NCI-H1436 (cell line): ENCODE results near the gene HLA-DRB5.
"Not testable (repeated sequence)": the region's sequence is repeated elsewhere in the genome, so short reads cannot be mapped to it uniquely, and the experiment has no call there.

Experiments used
- DNase-seq: peaks from one replicate; lab custom pipeline; 2025; lab: John Stamatoyannopoulos, UW

HLA-DRB5 gene

DNA sequence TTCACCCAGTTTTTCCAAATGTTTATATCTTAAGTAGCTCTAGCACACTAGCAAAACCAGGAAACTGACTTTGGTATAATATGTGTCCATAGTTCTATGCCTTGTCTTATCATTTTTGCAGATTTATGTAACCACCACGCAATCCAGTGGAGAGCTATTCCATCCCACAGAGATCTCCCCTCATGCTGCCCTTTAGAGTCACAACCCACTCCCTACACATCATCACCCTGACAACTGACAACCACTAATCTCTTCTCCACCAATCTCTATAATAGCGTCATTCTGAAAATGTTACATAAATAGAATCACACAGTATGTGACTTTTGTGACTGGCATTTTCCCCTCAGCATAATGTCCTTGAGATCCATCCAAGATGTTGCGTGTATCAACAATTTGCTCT, 29.1 kb downstream of the HLA-DRB5 start:
- no peak for DNase-seq

DNA sequence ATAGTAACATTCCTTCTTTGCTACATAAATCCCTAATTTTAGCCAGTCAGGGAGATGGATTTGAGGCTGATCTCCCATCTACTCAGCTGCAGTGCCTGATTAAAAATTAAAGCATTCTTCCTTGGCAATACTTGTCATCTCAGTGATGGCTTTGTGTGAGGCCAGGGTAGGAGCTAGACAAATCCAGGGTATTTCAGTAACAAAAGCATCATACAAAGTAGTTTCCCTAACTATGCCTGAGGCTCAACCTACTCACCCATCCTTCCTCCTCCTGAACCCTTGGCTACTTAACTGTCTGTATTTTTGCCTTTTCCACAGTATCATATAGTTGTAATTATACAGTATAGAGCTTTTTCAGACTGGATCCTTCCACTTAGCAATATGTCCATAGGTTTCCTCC, 37.7 kb downstream of the HLA-DRB5 start:
- no peak for DNase-seq

DNA sequence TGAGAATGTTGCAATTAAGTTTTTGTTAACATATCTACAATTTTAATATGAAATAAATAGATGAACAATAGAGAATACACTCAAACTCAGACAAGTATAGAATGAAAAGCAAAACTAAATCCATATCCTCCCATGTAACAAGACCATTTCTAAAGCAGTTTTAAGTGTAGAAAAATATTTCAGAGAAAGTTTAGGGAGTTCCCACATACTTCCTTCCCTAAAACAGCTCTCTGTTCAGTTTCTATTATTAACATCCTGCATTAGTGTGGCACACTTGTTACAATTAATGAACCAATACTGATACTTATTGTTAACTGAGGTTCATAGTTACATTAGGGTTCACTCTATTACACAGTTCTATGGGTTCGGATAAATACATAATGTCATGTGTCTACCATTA, 38.4 kb downstream of the HLA-DRB5 start:
- DNase-seq: no peak

DNA sequence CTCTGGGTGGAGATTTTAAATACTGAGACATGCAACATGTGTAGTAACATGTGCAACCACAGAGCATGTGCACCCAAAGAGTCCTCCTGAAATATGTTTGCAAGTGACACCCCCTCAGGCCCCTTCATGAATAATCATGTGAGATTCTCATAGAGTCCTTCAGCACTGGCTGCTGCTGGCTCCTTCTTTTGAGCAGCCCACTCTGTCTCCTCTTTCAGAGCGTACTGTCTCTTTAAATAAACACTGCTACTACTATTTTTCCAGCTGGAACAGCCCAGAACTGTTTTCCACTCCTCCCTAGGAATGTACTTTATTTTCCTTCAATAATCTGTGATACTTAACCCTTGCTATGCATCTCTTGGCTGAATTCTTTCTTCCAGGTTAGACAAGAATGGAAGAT, 42.0 kb downstream of the HLA-DRB5 start:
- no peak for DNase-seq

DNA sequence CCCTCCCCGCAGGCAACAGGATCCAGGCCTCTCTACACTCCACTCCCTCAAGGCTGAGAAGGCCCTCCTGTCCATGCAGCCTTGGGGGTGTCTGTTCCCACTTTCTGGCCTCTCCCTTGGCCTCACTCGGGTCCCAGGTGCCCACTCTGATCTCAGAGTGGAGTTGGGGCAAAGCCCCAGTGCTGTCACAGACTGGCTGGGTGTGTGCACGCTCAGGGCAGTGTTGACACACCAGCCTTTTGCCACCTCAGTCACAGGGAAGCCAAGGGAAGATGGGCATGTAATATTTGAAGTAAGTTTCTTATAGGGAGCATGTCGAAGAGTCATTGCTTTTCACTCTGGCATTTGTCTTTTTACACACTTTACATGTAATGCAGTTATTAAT, 45.5 kb downstream of the HLA-DRB5 start:
- no peak for DNase-seq

DNA sequence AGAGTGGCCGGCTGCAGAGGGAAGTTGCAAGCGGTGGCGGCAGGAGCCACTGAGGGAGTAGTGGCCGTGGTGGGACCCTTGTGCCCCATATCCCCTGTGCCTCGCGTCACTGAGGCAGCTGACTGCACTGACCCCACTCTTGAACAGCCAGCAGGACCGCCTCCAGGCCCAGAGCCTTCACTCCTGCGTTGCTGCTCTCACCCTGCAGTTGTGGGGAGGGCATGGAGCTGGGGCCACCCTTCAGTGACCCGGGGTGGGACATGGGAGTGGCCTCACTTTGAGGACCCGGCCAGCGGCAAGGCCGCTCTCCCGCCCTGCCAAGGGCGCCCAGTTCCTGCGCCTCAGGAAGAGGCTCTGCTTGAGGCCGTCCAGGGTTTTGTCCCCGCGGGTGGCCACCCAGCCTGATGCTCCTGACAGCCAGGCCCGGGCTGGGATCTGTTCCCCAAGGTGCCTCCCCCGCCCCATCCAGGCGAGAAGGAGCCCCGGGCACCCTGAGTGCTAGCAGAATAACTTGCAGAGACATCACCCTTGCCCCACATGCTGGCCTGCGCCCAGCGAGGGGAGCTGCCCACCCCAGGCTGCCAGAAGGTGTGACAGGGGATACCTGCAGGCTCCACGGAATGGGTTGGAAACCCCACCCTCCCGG, 46.0 kb downstream of the HLA-DRB5 start:
- DNase-seq: no peak

DNA sequence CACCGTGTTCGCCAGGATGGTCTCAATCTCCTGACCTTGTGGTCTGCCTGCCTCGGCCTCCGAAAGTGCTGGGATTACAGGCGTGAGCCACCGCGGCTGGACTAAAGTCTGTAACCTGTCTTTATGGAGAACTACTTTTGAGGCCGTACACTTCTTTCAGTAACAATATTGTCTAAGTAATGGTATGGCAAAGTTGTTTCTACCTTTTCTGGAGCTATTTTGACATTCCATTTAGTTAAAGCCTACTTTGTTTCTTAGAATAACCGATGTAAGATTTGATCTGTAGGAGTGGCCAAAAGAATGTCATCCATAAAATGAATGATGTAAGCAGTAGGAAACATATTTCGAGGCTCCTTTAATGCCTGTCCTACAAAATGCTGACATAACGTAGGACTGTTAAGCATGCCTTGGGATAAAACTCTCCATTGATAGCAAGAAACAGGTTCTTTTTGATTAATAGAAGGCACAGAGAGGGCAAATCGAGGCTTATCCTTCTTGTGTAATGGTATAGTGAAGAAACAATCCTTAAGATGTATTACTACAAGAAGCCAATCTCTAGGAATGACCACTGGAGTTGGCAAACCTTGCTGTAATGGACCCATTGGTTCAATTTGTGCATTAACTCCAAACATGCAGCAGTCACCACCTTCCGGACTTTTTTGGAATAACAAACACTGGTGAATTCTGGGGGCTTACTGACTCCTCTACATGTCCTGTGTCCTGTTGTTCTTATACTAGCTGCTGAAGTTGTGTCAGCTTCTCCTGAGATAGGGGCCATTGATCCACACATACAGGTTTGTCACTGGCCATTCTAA, 54.5 kb downstream of the HLA-DRB5 start:
- no peak for DNase-seq

DNA sequence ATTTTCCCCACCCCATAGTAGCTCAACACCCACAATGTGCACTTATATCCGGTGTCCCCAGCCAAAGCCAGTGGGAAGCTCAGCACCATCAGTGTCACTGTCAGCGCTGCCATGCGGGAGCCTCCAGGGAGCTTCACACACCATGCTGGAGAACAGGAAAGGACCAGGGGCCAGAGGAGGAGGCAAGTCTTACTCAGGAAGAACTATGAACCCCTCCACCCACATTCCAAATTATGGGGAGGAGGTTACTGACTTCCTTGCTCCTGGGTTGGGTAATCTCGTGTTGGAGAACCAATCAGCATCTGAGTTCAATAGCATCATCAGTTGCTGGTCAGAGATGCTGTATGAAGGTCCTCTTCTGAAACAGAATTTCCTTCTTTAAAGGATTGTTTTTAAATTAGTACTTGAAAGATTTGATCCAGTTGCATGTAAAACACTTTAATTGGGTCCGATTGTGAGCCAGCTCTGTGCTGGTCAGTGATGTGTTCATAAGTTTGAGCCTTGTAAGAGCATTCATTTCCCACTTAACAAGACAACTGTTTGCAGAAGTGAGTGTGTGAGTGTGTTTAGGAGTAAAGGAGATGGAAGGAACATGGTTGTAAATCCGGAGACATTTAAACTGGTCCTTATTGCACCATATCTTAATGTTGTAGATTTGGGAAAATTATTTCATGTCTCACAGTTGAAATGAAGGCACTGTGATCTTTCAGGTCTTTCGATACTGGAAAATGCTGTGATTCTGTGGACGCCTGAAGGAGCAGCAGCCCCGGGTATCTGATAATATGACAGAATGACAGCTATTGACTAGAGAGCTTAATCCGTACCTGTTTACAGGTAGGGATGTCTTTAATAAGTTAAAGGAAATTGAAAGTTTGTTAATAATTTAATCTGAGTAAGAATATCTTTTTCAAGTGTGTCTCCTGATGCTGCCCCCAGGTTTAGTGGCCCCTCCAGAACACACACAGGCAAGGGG, 56.4 kb downstream of the HLA-DRB5 start:
- not testable (repeated sequence) for DNase-seq

DNA sequence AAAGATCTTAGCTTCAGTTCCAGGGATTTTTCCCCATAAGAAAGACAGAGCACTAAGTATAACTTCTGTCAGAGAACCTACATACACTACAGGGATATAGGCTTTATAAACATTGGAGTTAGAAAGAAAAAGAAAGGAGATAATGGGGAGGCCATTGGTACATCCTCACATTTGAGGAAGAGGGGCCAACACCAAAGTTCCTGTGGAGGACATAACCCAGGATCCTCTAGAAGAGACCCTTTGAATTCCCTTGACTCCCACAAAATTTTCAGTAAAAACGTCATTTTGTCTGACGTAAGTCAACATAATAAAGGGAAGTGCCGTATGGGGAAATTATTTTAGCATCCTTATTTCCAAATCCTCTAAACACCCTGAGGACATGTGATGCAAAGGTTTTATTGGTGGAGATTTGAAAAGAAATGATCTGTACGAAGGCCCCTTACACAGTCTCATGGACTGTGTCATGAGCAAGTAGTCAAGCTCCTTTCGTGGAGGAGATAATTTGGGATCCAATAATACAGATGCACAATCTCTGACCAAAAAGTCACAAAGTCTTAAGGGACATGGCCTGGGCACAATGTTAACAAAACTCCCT, 57.2 kb downstream of the HLA-DRB5 start:
- DNase-seq: no peak

DNA sequence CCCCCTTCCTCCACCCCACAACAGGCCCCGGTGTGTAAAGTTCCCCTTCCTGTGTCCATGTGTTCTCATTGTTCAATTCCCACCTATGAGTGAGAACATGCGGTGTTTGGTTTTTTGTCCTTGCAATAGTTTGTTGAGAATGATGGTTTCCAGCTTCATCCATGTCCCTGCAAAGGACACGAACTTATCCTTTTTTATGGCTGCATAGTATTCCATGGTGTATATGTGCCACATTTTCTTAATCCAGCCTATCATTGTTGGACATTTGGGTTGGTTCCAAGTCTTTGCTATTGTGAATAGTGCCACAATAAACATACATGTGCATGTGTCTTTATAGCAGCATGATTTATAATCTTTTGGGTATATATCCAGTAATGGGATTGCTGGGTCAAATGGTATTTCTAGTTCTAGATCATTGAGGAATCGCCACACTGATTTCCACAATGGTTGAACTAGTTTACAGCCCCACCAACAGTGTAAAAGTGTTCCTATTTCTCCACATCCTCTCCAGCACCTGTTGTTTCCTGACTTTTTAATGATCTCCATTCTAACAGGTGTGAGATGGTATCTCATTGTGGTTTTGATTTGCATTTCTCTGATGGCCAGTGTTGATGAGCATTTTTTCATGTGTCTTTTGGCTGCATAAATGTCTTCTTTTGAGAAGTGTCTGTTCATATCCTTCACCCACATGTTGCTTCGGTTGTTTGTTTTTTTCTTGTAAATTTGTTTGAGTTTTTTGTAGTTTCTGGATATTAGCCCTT, 62.2 kb downstream of the HLA-DRB5 start:
- DNase-seq: not testable (repeated sequence)
